A172 (cell line): Measurements from ENCODE around the gene HNRNPC. TPM values are rescaled to one million over a fixed set of nuclear protein-coding genes. Genes with fewer than 3 reads are reported as not detected.

Experiments used
- DNase-seq: peaks from one replicate; pipeline ENCODE4 v3.0.0-alpha.2; 2015; ENCODE audit warnings: low spot score
- total RNA-seq: library from RNA; depleted of rRNA; stranded (reverse); fragments of >200 nt; shearing (Covaris generic); gene quantifications from 2 replicates; pipeline ENCODE4 v1.2.3, GENCODE V29; 2014

HNRNPC gene
- total RNA-seq, 1 experiment from 2014 or later = 922 TPM

DNA sequence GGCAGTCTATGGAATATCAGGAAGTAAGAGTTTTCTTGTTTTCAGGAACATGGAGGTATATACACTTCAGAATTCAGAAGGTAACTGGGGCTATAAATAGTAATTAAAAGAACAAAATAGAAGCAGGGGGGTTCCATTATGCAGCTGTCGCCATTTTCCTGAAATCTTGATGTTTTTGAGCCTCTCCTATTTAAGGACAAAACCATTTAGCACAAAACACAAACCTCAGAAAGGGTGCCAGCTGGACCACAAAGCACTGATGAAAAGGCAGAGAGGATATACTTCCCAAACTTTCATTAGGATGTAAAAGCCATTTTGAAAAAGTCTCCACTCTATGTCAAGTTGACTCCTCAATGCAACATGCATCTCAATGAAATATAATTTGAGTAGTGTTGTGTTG lies 59.2 kb downstream of the HNRNPC start:
- no peak for DNase-seq

DNA sequence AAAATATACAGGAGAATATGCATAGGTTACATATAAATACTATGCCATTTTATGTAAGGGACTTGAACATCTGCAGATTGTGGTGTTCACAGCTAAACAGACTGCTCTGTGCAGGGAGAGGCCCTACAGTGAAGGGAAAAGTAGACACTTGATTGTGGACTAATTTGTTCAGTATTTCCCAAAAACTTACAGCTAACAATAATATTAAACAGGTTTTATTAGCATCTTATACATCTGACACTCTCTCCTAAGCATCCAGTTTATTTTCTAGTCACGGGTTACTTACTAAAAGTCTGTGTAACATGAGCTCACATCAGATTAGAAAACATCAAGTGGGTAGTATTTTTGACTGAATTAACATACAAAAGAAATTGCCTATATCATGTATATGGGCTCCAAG lies 60.1 kb downstream of the HNRNPC start:
- no peak for DNase-seq

DNA sequence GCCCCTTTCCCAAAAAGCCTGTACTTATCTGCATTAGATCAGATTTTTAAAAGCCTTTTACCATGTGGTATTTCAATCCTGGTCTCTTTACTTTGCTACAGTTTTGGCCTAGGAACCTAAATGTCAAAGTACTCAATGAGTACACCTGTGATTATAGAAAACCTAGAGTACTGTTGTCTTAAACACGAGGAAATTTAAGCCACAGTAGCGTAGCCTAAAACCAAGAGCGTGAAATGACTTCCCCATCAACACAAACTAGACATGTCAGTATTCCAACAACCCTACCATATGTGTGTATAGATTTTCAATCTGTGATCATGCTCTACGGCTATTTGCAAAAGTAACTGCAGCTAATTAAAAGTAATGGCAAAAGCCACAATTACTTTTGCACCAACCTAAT lies 60.7 kb downstream of the HNRNPC start:
- DNase-seq = no peak

DNA sequence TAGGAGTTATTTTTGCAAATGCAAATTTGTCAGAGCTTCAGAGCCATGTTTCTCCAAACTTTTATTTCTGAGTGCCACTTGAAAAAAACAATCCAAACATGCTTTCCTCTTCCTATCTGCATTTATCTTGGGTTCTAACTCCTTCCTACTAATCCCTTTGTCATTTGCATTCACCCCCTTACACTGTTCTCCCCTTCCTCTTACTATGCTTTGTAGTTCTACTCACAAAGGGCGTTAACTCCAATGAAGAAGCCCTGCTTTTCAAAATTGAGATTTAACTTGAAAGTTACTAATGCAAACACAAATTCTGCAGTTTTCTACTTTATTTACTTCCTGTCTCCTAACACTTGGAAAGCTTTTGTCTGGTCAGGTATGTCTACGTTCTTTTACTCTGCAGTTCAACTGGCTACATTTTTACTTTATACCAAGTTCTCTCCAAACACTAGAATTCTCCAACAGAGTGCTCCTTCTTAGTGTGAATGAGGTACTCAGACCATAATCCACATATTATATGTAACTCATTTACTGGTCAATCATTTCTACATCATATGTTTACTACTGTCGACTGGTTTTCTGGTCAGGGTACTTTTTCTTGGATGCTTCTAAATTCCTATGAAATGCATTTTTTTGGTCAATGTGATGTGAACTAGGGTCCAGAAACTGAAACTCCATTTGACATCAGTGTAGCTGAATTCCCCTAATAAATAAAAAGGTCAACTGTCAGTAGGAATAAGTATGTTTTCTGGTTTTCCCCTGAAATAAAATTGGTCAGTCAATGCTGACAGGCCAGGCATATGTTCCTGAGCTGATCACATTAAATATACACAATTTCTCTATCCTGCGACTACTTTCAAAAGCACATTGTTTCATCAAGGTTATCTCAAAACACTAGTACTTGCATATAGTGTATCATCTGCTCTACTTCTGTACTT lies 62.2 kb downstream of the HNRNPC start:
- no peak for DNase-seq

DNA sequence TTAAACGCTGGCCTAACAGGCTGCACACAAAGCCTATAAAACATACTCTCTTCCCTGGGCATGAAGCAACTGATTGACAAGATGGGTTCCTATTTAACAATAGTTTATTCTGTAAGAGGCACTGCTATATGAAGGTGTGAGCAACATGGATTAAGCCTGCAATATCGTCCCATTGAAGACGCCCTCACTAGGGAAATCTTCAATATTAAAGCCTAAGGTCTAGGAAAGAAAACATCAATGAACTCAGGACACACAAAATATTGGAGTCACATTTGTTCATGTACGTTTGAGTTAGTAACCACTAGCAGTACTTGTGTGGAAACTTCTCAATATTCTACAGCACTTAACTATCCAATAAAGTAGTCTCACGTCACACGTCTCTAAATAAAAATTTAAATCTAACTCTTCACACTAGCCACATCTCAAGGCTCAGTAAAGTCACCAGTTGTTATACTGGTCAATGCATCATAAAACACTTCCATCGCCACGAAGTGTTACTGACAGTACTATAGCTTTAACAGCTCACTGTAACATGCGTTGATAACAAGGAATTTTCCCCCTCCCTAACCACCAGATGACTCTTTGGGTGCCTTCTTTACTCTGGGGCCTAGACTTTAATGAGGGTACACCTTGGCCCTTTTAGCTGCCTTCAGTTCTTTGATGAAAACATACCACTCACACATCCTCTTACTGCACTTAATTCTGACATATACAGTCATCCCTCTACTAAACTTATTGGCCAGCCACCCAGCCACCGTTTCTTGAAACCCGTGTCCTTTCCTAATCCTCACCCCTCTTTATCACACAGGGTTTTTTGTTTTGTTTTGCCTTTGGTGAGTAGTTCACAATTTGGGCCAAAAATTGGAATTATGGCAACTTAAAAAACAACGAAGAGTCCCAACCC lies 63.3 kb downstream of the HNRNPC start:
- no peak for DNase-seq

DNA sequence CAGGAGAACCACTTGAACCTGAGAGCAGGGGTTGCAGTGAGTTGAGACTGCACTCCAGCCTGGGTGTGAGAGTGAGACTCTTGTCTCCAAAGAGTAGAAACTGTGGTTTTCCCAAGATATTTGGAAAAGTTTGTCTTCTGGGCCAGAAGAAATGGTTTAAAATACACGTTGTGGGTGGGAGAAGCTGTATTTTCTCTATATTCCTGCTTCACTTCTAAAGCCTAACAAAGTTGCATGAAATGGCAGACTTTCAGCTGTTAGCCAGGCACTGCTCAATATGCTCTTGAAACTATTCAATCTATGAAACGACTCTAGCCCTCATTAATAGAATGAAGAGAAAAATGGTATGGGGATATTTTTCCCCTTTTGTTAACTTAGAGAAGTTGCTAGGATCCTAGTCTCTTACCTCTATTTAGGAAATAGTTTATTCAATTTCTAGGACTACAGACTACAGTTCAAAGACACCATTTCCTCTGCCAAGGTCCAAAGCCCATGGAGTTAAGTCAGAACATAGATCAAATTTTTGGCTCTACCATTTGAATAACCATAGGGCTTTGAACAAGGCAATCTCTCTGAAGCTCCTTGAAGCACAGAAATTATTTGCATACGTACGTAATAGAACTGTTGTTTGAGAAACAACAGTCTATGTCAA lies 64.1 kb downstream of the HNRNPC start:
- DNase-seq = no peak

DNA sequence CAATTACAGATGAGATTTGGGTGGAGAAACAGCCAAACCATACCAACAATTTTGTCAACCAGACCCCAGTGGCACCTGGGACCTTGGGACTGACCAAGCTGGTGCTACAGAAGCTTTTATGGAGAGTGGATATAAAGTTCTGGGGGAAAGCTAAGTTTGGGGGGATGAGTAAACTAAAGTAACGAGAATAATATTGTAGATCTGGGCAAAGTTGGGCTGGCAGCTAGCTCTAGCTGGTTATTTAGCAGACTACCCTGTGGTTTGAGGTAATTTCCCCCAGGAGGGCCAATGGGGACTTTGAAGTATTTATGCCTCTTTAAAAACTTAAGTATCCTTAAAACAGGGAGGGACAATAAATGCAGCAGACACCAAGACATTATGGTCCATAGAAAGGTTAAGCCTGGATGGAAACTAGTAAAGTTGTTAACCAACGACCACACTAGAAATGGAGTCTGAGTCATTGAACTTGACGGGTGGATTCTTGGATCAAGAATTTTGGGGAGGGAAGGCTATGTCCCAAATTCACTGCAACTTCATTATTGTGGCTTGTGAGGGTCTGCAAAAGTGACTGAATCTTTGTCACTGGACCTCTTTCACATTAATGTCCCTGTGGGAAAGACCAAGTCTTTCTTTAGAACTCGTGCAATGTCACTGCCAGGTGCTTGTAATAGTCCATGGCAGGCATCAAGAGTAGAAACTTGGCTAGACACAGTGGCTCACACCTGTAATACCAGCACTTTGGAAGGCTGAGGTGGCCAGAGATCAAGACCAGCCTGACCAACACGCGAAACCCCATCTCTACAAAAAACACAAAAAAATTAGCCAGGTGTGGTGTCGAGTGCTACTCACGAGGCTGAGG lies 64.8 kb downstream of the HNRNPC start:
- no peak for DNase-seq

DNA sequence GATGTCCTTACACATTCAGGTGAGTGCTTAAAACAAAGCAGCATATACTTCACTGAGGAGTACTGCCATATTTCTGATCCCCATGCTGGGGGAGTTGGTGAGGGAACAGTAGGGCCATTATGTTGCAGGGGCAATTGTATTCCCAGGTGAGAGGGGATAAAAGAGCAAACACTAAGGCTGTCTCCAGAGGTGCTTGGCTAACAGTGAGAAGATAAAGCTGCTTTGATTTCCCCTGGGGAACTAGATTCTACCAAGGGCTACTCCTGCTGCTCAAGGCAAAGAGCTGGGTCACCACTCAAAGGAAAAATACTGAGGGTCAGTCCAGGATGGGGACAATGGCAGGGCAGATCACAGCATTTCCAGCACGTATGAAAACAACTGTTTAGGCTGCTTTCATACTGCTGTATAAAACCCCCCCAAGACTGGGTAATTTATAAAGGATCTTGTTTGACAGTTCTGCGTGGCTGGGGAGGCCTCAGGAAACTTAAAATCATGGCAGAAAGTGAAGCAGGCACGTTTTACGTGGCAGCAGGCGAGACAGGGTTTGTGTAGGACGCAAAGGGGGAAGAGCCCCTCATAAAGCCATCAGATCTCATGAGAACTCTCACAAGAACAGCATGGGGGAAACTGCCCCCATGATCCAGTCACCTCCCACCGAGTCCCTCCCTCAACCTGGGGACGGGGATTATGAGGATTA lies 65.6 kb downstream of the HNRNPC start:
- DNase-seq = no peak

DNA sequence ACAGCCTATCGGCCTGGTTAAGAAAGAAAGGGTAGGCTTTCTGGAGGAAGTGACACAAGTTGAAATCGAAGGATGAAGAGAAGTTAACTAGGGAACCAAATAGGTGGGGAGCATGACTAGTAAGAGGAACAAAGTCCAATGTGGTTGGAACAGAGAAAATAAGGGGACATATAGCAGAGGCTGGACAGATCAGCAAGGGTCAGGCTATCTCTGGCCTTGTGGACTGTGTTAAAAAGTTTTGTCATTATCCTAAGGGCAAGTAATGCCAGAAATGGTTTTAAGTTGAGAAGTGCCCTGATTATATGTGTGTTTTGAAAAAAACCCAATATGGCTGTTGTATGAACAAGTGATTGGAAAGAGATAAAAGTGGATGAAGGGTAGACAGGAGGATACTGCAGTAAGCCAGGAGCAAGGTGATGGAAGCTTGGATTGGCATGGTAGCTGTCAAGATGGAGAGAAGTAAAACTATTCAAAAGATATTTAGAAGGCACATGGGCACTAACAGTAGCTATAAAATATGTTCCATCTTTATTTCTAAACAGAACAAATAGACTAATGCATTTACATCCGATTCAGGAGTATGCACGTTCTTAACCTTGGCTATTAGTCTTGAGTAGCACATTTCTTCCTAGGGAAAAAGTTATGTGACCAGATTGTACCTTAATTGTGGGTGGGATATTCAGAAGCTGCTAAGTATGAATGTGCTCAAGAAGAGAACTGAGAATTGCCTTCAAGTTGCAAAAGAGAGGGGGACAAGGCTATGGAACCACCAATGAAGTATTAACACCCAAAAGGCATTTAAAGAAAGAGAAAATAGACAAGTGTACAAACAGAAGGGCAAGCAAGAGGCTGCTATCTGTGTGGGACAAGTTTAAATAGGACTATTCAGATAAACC lies 66.5 kb downstream of the HNRNPC start:
- DNase-seq = no peak

DNA sequence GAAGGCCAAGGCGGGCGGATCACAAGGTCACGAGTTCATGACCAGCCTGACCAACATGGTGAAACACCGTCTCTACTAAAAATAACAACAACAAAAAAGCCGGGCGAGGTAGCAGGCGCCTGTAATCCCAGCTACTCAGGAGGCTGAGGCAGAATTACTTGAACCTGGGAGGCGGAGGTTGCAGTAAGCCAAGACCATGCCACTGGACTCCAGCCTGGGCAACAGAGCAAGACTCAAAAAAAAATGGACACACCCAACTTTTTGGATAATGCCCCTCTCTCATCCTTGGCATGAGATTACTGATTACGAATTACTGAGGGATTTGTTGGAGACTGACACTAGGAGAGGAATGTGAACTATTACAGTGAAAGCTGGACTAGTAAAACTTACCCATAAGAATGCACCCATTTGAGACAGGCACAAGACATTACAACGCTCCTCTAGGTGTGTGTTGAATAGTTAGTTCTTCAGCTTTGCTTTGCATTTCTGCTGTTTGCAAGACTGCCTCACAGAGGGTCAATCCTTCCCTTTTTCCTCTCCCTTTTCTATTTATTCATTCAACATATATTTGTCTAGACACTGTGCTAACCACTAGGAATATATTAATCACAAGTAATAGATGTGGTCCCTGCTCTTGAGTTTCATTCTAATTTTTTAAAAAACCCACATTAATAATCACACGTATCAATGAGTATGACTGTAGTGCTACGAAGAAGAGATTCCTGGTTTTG lies 67.3 kb downstream of the HNRNPC start:
- no peak for DNase-seq

DNA sequence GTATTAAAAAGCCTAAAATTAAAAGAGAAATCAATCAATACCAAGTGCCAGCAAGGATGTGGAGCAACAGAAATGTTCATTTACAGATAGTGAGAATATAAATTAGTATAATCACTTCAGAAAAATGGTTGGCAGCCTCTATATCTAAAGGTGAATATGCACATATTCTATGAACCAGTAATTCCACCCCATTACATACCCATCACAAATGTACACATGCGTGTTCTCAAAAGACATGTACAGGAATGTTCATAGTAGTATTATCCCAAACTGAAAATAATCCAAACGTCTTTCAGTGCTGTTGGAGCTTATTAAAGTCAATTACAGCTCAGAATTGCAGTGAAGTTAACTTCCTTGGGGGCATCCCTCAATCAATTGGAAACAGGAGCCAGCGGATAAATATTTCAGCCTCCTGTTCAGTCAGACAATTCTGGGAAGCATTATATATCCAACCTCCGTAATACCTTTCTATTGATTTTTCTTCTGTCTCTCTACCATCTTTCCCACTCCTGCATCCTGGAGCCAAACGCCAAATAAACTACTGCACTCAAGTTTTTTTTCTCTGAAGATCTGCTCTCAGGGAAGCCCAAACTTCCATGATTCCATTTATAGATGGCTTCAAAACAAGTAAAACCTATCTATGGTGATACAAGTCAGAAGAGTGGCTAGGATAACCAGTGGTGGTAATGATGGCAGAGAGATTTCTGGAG lies 68.3 kb downstream of the HNRNPC start:
- DNase-seq = no peak

DNA sequence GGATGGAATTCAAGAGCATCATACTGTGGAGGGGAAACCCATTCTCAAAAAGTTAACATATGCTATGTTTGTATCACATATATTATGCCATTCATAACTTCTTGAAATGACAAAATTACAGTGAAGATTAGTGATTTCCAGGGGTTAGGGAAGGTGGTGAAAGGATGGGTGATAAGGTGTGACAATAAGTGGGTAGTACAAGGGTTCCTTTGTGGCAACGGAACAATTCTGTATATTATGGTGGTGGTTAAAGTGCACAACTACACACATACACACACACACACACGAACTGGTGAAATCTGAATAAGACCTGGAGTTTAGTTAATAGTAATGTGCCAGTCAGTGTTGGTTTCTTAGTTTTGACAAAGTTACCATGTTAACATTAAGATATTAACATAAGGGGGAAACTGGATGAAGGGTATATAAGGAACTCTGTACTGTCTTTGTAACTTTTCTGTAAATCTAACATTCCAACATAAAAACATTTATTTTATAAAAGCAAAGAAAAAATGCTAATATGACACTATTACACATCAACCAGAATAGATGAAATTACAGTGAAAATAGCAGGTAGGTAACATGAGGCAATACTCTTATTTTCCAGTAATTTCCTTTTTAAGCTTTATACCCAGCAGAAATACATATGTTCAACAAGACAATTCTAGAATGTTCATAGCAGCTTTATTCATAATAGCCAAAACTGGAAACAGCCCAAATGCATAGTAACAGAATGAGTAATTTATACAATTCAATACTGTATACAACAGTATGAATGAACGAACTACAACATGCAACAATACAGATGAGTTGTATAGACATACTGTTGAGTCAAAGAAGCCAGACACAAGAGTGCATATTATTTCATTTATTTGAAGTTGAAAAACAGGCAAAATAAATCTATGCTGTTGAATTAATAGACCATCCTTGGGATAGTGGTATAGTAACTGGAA lies 69.4 kb downstream of the HNRNPC start:
- DNase-seq = no peak

DNA sequence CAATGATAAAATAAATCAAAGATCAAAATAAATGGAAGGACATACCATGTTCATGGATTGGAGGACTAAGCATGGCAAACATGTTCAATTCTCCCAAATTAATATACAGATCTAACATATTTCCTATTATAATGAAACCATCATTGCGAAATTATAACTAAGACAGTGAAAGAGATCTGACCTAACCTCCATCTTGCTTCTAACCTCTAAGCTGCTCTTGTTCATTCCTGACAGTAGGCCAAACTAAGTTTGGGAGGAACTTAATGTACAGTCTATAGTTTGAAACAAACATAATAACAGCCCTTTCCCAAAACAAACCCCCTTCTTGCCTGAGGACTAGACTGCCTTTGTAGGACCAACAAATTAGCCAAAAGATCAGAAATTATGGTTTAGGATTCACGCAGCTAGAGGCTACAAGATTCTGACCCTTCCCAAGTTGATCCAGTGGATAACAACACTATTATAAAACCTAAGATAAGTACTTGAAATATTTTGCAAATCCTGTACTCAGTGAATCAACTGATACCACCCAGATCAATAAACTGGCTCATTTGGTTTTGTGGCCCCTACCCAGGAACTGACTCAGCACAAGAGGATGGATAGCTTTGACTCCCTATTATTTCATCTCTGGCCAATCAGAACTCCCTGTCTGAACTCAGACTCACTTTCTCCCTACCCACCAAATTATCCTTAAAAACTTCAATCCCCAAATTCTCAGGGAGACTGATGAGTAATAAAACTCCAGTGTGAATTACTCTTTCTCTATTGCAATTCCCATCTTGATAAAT lies 71.6 kb downstream of the HNRNPC start:
- DNase-seq = no peak

DNA sequence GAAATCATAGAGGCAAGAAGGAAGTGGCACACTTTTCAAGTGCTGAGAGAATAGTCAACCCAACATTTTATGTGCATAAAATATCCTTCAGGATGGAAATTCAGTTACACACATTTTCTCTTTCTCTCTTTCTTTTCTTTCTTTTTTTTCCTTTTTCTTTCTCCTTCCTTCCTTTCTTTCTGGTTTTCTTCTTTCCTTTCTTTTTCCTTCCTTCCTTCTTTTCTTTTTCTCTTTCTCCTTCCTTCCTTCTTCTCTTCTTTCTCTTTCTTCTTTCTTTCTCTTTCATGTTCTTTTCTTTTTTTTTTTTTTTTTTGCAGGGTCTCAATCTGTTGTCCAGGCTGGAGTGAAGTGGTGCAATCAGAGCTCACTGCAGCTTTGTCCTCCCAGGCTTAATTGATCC lies 74.6 kb downstream of the HNRNPC start:
- DNase-seq = no peak

DNA sequence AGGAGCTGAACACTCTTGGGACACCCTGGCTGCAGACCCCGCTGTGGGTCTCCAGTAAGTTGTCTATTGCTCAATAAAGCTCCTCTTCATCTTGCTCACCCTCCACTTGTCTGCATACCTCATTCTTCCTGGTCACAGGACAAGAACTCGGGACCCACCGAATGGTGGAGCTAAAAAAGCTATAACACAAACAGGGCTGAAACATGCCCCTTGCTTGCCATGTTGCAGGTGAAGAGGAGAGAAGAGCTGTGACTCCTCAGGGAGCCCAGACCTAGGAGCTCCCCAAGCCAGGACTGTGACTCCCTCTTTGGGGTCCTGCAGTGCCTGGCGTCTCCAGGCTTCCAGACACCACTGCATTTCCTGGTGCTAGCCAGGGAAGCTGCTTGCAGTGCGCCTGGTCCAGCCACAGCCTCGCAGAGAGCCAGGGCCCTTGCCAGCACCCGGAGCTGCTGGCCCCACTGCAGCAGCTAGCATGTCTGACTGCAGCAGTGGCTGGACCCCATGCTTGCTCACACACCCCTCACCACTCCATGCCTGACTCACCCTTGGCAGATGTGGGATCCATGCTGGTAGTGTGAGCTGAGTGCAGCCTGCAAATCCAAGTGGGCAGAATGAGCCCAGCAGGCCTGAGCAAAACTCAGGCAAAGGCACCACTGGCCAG lies 76.2 kb downstream of the HNRNPC start:
- no peak for DNase-seq

DNA sequence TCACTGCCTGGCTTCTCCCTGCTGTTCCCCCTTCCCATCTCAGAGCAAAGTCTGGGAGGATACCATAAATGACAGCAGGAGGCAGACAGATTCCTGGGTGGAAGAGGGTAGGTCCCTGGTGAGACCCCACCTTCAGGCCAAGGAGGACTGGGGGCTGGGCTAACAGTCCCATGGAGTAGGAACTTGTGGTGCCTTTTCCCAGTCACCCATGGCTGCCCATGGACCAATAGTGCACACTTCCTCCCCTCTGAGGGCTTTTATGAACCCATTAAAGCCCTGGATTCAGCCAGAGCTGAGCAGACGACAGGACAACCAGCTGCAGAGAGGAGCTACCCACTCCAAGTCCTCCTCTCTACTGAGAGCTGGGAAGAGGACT lies 76.8 kb downstream of the HNRNPC start:
- no peak for DNase-seq
